Esophagus (tissue), 2 donors: ENCODE data around the gene WWOX. TPM values are rescaled to one million over a fixed set of nuclear protein-coding genes. Genes with fewer than 3 reads are reported as not detected.

Experiments
- H3K27ac ChIP-seq, 2 donors: one replicate each; pipeline ENCODE4 v1.5.1; 2013; ENCODE audit warnings: low read depth in 2 of 2, mild to moderate bottlenecking in 2 of 2, inconsistent platforms in 1 of 2, low read length in 1 of 2, moderate library complexity in 1 of 2
- H3K27me3 ChIP-seq, 2 donors: one replicate each; pipeline ENCODE4 v1.6.1; 2013; ENCODE audit warnings: low read length in 2 of 2, control low read depth in 1 of 2, mild to moderate bottlenecking in 1 of 2; ENCODE audit not compliant: insufficient read depth in 2 of 2, control insufficient read depth in 1 of 2
- H3K36me3 ChIP-seq, 2 donors: one replicate each; pipeline ENCODE4 v1.6.1; 2013; ENCODE audit warnings: low read length in 1 of 2; ENCODE audit not compliant: control insufficient read depth in 2 of 2, insufficient read depth in 2 of 2
- H3K4me1 ChIP-seq, 2 donors: one replicate each; pipeline ENCODE4 v1.6.1; 2013; ENCODE audit warnings: low read length in 1 of 2; ENCODE audit not compliant: control insufficient read depth in 2 of 2, insufficient read depth in 2 of 2
- H3K4me3 ChIP-seq, 2 donors: one replicate each; pipeline ENCODE4 v1.5.1; 2013; ENCODE audit warnings: low read length in 2 of 2, mild to moderate bottlenecking in 2 of 2, low read depth in 1 of 2, moderate library complexity in 1 of 2
- H3K9me3 ChIP-seq, 2 donors: one replicate each; pipeline ENCODE4 v1.6.1; 2013; ENCODE audit warnings: mild to moderate bottlenecking in 2 of 2, low read depth in 1 of 2, low read length in 1 of 2, moderate library complexity in 1 of 2; ENCODE audit not compliant: control insufficient read depth in 2 of 2, insufficient read depth in 1 of 2
- WGBS, 2 donors: extraction: QIAGEN DNeasy Blood & Tissue Kit; methylation state at CpG; one replicate each; pipeline ENCODE4 v1.1.7; 2013; 5-methylcytosine and 5-hydroxymethylcytosine counted together
- polyA plus RNA-seq, 2 donors: library from polyadenylated mRNA; stranded (reverse); fragments of 200-250 nt; gene quantifications; one replicate each; pipeline ENCODE4 v1.2.3, GENCODE V29; 2013
- donor health status: healthy with polysubstance abuse.
- donor health status: Bipolar disorder and iron deficiency.

Gene WWOX
- polyA plus RNA-seq, 2 donors = 6.4 to 9.1 TPM

DNA sequence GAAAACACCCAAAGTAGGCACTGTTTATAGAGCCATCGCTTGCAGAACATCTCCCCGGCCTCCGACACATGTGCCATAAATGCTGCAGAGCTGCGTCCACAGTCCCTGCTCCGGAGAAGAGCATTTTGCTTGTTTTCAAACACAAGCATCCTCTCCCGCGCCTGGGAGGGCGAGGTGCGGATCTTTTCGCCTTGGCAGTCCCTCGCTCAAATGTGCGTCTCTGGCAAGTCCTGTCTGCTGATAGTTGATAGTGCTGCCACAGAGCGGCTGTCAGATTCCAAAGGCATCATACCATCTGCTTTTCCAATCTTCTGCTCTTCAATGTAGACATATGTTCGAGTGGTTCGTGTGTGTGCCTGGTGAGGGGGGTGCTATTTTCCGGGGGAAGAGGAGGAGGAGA, 897.3 kb downstream of the WWOX start:
- Histone ChIP-seq H3K4me3 (no peak overlapping the region), H3K4me1 (no peaks in the 10 kb centered on the region), H3K27ac (no peak overlapping the region), H3K27me3 (no peaks in the 10 kb centered on the region), H3K36me3 (no peaks in the 10 kb centered on the region), H3K9me3 (no peaks in the 10 kb centered on the region)
- 90 to 92% methylated on average over 16 of the region's 16 CpGs for WGBS, 2 donors

DNA sequence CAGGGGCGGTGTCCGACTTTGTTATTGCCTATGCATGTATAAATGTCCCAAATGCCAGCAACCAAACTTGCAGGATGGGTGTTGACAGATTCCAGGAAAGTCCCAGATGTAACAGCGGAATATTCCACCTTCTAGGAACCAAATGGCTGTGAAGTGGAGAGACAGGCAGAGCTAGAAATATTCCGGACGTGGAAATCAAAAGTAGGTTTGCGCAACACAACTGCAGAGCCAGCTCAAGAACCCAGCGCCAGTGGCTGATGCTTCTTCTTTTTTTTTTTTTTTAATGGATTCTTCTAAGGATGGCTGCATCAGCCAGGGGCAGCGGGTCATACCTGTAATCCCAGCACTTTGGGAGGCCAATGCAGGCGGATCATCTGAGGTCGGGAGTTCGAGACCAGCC, 899.4 kb downstream of the WWOX start:
- no peak overlapping the region for H3K27ac ChIP-seq
- H3K4me3 ChIP-seq = no peak overlapping the region
- no peaks in the 10 kb centered on the region for H3K36me3 ChIP-seq
- 63 to 74% methylated on average over 11 of the region's 11 CpGs for WGBS, 2 donors
- no peaks in the 10 kb centered on the region for H3K27me3 ChIP-seq
- H3K4me1 ChIP-seq = no peaks in the 10 kb centered on the region
- H3K9me3 ChIP-seq = no peaks in the 10 kb centered on the region

DNA sequence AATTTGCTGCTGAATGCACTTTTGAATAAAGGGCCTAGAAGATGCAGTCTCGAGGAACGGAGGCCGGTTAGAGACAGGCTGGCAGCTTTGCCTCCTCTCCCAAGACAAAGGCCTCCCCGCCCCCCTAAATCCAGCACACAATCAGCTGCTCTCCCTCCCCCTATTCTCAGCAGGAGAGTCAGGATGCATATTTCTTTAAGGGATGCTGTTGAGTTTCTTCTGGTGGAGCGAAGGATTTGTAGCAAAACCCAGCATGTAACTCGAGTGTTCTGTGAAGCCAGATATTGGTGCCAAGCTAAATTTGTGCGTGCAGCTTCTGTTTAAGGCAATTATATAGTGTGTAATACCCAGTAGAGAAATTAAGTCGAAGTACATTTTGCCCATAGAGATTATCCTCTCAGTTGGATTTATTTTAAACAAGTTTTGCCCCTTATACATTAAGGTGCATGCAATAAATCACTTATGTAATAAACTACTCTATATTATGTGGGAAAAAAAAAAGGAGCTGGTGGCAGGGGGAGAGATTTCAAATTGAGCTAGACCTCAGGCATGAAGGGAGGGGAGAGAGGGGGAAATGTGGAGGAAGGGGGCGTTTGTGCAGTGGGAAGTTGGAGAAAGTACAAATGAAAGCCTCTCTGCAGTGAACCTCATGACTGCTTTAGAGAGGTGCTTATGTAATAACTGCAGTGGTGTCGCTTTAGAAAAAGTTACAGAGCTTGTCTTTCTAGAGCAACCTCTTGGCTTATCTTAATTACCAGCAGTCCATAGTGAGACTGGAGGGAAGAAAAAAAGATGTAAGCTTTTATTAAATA, 901.9 kb downstream of the WWOX start:
- Histone ChIP-seq H3K4me3 (no peak overlapping the region), H3K9me3 (no peaks in the 10 kb centered on the region), H3K27ac (no peak overlapping the region), H3K27me3 (no peaks in the 10 kb centered on the region), H3K4me1 (no peaks in the 10 kb centered on the region), H3K36me3 (no peaks in the 10 kb centered on the region)
- 58 to 59% methylated on average over 10 of the region's 10 CpGs for WGBS, 2 donors

DNA sequence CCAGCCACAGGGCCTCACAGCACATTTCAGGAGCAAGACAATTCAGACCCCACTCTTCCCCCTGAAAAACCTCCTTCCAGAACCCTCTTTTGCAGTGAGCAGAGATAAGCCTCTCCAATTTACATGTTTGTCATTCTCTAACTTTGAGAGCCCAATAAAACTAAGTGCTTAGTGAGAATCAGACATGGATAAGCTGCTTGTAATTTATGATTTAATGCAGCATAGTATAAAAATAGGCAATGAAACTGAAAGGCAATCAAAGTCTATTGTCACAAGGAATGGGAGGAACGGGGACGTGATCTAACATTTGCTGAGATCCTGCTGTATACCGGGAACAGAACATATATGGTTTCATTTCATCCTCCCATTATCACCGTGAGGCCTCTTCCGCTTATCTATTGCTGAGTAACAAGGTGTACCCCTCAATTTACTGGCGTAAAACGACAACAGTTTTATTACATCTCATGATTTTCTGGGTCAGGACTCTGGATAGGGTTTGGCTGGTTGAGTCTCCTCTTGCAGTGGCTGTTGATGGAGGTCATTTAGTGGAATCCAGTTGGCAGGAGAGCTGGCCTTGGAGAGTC, 903.7 kb downstream of the WWOX start:
- Histone ChIP-seq H3K4me3 (no peak overlapping the region), H3K4me1 (no peaks in the 10 kb centered on the region), H3K9me3 (no peaks in the 10 kb centered on the region), H3K36me3 (no peaks in the 10 kb centered on the region), H3K27me3 (no peaks in the 10 kb centered on the region), H3K27ac (no peak overlapping the region)
- WGBS, 2 donors = 85 to 95% methylated on average over 7 of the region's 7 CpGs

DNA sequence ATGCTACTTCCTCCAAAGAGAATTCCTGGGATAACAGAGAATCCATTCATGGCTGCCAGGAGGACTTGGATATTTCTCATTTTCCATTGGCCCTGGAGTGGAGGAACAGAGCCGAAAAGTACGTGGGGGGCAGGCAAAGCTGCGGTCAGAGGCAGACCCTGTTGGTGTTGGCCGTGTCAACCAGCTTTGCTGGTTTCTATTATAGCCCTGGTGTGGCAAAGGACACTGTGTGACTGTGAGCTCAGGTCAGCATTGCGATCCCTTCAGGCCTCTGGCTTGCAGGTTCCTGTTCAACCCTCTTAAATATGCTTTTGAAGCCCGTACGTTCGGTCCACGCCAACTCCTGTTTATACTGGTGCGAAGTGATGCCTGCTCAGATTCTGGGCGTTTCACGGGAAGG, 904.9 kb downstream of the WWOX start:
- WGBS, 2 donors = 94 to 96% methylated on average over 12 of the region's 12 CpGs
- Histone ChIP-seq H3K4me1 (no peaks in the 10 kb centered on the region), H3K36me3 (no peaks in the 10 kb centered on the region), H3K4me3 (no peak overlapping the region), H3K9me3 (no peaks in the 10 kb centered on the region), H3K27me3 (no peaks in the 10 kb centered on the region), H3K27ac (no peak overlapping the region)

DNA sequence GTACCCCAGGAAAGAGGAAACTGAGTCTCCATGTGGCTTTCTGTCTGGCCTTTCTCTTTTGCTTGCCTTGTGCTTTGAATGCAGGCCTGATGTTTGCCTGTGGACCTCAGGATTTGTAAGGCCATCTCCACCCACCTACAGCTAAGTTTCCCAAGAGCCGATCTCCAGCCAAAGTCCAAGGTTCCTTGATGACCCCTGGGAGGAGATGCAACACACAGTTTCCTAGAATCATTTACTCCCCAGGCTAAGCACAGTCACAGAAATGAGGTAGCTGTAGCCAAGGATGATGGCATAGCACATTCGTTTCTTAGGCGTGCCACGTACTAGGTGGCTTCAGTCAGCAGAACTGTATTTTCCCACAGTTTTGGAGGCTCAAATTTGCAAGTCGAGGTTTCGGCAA, 905.6 kb downstream of the WWOX start:
- Histone ChIP-seq H3K27ac (no peak overlapping the region), H3K4me3 (no peak overlapping the region), H3K4me1 (no peaks in the 10 kb centered on the region), H3K36me3 (no peaks in the 10 kb centered on the region), H3K27me3 (no peaks in the 10 kb centered on the region), H3K9me3 (no peaks in the 10 kb centered on the region)
- 95 to 96% methylated on average over 6 of the region's 6 CpGs for WGBS, 2 donors

DNA sequence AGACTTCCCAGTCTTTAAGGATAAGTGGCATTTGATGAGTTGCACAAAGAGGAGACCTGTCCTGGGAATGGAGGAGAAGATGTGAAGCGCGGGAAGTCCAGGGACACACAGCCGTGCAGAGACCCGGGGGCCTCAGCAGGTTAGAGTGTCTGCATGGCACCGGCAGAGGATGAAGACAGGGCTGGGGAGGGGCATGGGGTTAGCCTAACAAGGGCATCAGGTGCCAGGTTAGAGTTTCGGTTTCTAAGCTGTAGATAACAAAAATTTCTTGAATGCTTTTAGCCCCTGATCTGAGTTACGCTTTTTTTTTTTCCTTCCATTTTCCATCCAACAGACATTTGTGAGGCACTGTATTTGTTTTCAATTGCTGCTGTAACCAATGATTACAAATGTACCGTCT, 906.8 kb downstream of the WWOX start:
- H3K9me3 ChIP-seq = no peaks in the 10 kb centered on the region
- H3K4me3 ChIP-seq = no peak overlapping the region
- no peaks in the 10 kb centered on the region for H3K27me3 ChIP-seq
- H3K36me3 ChIP-seq = no peaks in the 10 kb centered on the region
- H3K27ac ChIP-seq = no peak overlapping the region
- WGBS, 2 donors = 95 to 96% methylated on average over 8 of the region's 8 CpGs
- H3K4me1 ChIP-seq = no peaks in the 10 kb centered on the region

DNA sequence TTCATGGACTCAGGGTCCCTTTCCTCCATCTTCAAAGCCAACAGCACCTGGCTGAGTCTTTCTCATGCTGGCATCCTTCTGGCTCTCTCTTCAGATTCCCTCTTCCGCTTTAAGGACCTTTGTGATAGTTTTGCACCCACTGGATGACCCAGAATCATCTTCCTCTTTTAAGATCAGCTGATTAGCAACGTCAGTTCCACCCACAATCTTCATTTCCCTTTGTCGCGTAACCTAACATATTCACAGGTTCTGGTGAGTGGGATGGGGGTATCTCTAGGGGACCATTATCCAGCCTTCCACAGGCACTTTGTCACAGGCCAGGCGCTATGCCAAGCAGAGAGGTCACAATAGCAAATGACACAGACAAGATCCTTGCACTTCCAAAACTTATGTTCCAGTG, 907.3 kb downstream of the WWOX start:
- Histone ChIP-seq H3K27ac (no peak overlapping the region), H3K9me3 (no peaks in the 10 kb centered on the region), H3K27me3 (no peaks in the 10 kb centered on the region), H3K4me3 (no peak overlapping the region), H3K4me1 (no peaks in the 10 kb centered on the region), H3K36me3 (no peaks in the 10 kb centered on the region)
- WGBS, 2 donors = 49 to 64% methylated on average over 5 of the region's 5 CpGs

DNA sequence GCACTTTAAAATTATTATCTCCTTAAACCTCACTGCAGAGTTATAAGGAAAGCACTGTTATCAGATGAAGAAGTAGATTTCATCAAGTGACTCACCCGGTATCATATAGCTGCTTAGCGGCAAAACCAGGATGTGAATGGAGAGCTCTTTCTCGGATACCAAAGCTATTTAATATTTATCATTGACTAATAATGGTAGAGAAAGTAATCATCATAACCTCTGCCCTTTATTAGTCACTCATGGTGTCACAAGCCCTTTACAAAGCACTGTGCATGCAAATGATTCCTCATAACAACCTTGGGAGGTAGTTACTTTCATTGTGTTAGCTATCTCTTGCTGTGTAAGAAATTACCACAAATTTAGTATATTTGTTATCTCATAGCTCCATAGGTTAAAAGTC, 908.2 kb downstream of the WWOX start:
- WGBS, 2 donors = 67 to 78% methylated on average over 3 of the region's 3 CpGs
- Histone ChIP-seq H3K27me3 (no peaks in the 10 kb centered on the region), H3K27ac (no peak overlapping the region)

More for the DNA sequence above, 908.2 kb downstream of the WWOX start:
- Histone ChIP-seq H3K9me3 (no peaks in the 10 kb centered on the region), H3K36me3 (no peaks in the 10 kb centered on the region), H3K4me1 (no peaks in the 10 kb centered on the region), H3K4me3 (no peak overlapping the region)
